OCI-LY3 (cell line): Measurements from ENCODE around the gene SERPINH1.
A peak's percentile ranks its signal among the peaks of the same experiment; 100 is the strongest.

Experiments
- H2AFZ ChIP-seq: fragments of 200-600, 300-600 bp; shearing (Covaris generic); 2 replicates; pipeline ENCODE4 v1.6.0; 2014; ENCODE audit warnings: antibody characterized with exemption, low read depth, low read length
- H3K27ac ChIP-seq: fragments of 200-600, 300-600 bp; sonication (generic); 2 replicates; pipeline ENCODE4 v1.5.1; 2014; ENCODE audit warnings: mild to moderate bottlenecking, low read length, moderate library complexity, mixed read lengths
- H3K27me3 ChIP-seq: fragments of 200-600, 300-600 bp; sonication (generic); 2 replicates; pipeline ENCODE4 v1.6.1; 2014; ENCODE audit warnings: low read depth, low read length, mixed read lengths
- H3K36me3 ChIP-seq: fragments of 200-600, 300-600 bp; sonication (generic); replicated peaks from 2 replicates; pipeline ENCODE3; 2014; ENCODE audit warnings: low read depth, low read length, mixed read lengths
- H3K4me1 ChIP-seq: fragments of 300-600, 200-600 bp; sonication (generic); 2 replicates; pipeline ENCODE4 v1.6.1; 2014; ENCODE audit warnings: low read length, mixed read lengths
- H3K4me2 ChIP-seq: fragments of 200-600, 300-600 bp; sonication (generic); 2 replicates; pipeline ENCODE4 v1.6.1; 2014; ENCODE audit warnings: low read length, mixed read lengths
- H3K4me3 ChIP-seq: fragments of 300-600, 200-600 bp; sonication (generic); 2 replicates; pipeline ENCODE4 v1.5.1; 2014; ENCODE audit warnings: antibody characterized with exemption, mild to moderate bottlenecking, low read length, moderate library complexity
- H3K79me2 ChIP-seq: fragments of 300-600, 200-600 bp; shearing (Covaris generic); 2 replicates; pipeline ENCODE4 v1.6.1; 2014; ENCODE audit warnings: mild to moderate bottlenecking, low read length, mixed read lengths
- H3K9ac ChIP-seq: fragments of 300-600, 200-600 bp; shearing (Covaris generic); 2 replicates; pipeline ENCODE4 v1.6.0; 2014; ENCODE audit warnings: mild to moderate bottlenecking, low read length, moderate library complexity
- H3K9me3 ChIP-seq: fragments of 200-600, 300-600 bp; shearing (Covaris generic); 2 replicates; pipeline ENCODE4 v1.6.1; 2014; ENCODE audit warnings: low read length, mixed read lengths; ENCODE audit not compliant: insufficient read depth
- H4K20me1 ChIP-seq: fragments of 200-600, 300-600 bp; sonication (generic); 2 replicates; pipeline ENCODE4 v1.6.1; 2016; ENCODE audit warnings: low read length, mixed read lengths; ENCODE audit not compliant: insufficient read depth
- EZH2phosphoT487 ChIP-seq: fragments of 200-600 bp; shearing (Covaris generic); IDR thresholded peaks from 2 replicates; pipeline ENCODE4 v1.6.1; 2018; ENCODE audit warnings: antibody characterized with exemption, mixed run types, low read depth
- TF ChIP-seq, protein P1 (sequence below): fragments of 200-600, 300-600 bp; sonication (generic); IDR thresholded peaks from 2 replicates; pipeline ENCODE4 v1.5.1; 2014; ENCODE audit warnings: antibody characterized with exemption, low read length, low read depth

SERPINH1 gene

DNA sequence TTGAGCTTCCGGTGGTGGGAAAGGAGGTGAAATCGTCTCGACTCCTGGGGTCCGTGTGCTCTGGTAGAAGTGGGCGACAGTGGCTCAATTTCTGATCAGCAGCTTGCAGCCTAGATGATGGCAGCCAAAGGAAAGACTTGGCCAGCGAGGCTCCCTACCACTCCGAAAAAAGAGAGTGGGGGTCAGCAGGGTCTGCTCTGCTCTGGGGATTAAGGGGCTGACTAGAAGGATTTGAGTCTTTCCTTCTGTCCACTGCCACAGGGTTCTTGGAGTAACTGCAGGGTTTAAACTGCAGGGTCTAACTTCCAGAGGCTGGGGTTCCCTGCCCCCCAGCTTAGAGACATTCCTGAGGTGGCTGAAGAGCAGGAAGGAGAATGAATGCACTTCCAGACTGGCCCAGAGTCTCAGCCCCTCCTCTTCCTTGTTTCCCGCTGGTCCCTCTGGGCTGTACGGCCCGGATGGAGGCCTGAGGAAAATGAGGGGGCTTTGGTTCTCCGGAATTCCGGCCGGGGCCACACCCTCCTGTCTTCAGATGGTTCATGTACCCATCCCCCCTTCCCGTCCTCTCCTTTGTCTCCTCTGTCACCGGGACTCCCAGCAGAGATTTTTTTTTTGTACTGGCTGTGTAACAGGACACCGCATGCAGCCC is 907 bp downstream of the SERPINH1 start:
- no peaks in the 10 kb centered on the region for H4K20me1 ChIP-seq
- peaks cover 4% of the 10 kb centered on the region for H3K36me3 ChIP-seq
- H3K9ac ChIP-seq = peak overlapping the region; percentile 92
- 0 out of 2 replicates have a peak, but pooled peaks cover 2% of the 10 kb centered on the region for H3K27me3 ChIP-seq
- peak overlapping the region; percentile 85 for H3K4me3 ChIP-seq
- TF ChIP-seq EZH2phosphoT487 = no peak
- TF ChIP-seq, protein P1, sequence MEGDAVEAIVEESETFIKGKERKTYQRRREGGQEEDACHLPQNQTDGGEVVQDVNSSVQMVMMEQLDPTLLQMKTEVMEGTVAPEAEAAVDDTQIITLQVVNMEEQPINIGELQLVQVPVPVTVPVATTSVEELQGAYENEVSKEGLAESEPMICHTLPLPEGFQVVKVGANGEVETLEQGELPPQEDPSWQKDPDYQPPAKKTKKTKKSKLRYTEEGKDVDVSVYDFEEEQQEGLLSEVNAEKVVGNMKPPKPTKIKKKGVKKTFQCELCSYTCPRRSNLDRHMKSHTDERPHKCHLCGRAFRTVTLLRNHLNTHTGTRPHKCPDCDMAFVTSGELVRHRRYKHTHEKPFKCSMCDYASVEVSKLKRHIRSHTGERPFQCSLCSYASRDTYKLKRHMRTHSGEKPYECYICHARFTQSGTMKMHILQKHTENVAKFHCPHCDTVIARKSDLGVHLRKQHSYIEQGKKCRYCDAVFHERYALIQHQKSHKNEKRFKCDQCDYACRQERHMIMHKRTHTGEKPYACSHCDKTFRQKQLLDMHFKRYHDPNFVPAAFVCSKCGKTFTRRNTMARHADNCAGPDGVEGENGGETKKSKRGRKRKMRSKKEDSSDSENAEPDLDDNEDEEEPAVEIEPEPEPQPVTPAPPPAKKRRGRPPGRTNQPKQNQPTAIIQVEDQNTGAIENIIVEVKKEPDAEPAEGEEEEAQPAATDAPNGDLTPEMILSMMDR = no peak
- peak overlapping the region; percentile 52; the same call in 1 of the 2 replicates for H3K27ac ChIP-seq
- peak overlapping the region; percentile 35 for H2AFZ ChIP-seq
- peak overlapping the region; percentile 93 for H3K4me2 ChIP-seq
- peaks cover 15% of the 10 kb centered on the region for H3K4me1 ChIP-seq
- peaks cover 13% of the 10 kb centered on the region for H3K79me2 ChIP-seq
- H3K9me3 ChIP-seq = no peaks in the 10 kb centered on the region

GRCh38 chr11:75563501-75563977 is 1.5 kb downstream of the SERPINH1 start:
- no peak for TF ChIP-seq EZH2phosphoT487
- TF ChIP-seq, protein P1 = no peak
- H3K27ac ChIP-seq = no peak overlapping the region
- H3K4me2 ChIP-seq = peak overlapping the region; percentile 93
- peak overlapping the region; percentile 85 for H3K4me3 ChIP-seq
- H3K79me2 ChIP-seq = peaks cover 13% of the 10 kb centered on the region
- H3K9me3 ChIP-seq = no peaks in the 10 kb centered on the region
- H2AFZ ChIP-seq = no peak overlapping the region
- H3K36me3 ChIP-seq = peaks cover 10% of the 10 kb centered on the region
- H3K27me3 ChIP-seq = 0 out of 2 replicates have a peak, but pooled peaks cover 2% of the 10 kb centered on the region
- H4K20me1 ChIP-seq = no peaks in the 10 kb centered on the region
- peaks cover 15% of the 10 kb centered on the region for H3K4me1 ChIP-seq
- H3K9ac ChIP-seq = peak overlapping the region; percentile 92; the same call in 1 of the 2 replicates

DNA sequence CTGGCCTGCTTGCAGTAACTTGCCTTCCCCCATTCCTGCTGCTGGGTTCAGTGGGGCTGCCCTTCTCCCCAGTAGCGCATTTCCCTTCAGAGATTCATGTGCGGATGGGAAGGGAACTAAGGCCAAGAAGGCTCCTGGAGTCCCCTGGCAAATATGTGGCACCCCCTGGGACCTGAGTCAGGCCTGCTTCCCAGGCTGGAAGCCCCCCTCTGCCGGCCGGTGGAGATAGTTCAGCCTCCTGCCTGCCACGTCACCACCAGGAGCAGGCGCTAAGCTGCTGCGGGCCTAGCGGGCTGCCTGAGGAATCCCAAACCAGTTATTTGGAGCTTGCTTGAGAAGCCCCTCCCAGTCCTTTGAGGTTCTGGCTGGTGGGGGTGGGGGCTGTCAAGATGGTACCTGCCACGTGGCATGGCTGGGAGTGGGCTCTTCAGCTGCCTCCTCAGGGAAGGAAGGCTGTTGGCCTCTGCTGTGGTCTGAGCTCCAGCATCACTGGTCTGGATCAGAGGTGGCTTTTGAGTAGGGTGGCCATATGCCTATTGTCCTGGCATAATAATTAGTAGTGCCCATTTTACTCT is 2.0 kb downstream of the SERPINH1 start:
- H3K4me2 ChIP-seq = peak overlapping the region; percentile 93; the same call in 1 of the 2 replicates
- peaks cover 13% of the 10 kb centered on the region for H3K79me2 ChIP-seq
- no peak overlapping the region for H3K9ac ChIP-seq

More for the DNA sequence above, 2.0 kb downstream of the SERPINH1 start:
- 0 out of 2 replicates have a peak, but pooled peaks cover 2% of the 10 kb centered on the region for H3K27me3 ChIP-seq
- H3K27ac ChIP-seq = no peak overlapping the region
- no peaks in the 10 kb centered on the region for H3K9me3 ChIP-seq
- H4K20me1 ChIP-seq = no peaks in the 10 kb centered on the region
- H3K4me3 ChIP-seq = no peak overlapping the region
- peaks cover 15% of the 10 kb centered on the region for H3K36me3 ChIP-seq
- TF ChIP-seq EZH2phosphoT487 = no peak
- TF ChIP-seq, protein P1 = no peak
- H3K4me1 ChIP-seq = peaks cover 15% of the 10 kb centered on the region
- no peak overlapping the region for H2AFZ ChIP-seq
